T-helper 1 cell (primary cell): ENCODE results near the gene IPO4.
"Not testable (repeated sequence)": the region's sequence is repeated elsewhere in the genome, so short reads cannot be mapped to it uniquely, and the experiment has no call there.

Experiments used
- DNase-seq, 5 donors: peaks; one replicate each; pipeline ENCODE4 v3.0.0-alpha.2; 2012 to 2020

IPO4 gene

DNA sequence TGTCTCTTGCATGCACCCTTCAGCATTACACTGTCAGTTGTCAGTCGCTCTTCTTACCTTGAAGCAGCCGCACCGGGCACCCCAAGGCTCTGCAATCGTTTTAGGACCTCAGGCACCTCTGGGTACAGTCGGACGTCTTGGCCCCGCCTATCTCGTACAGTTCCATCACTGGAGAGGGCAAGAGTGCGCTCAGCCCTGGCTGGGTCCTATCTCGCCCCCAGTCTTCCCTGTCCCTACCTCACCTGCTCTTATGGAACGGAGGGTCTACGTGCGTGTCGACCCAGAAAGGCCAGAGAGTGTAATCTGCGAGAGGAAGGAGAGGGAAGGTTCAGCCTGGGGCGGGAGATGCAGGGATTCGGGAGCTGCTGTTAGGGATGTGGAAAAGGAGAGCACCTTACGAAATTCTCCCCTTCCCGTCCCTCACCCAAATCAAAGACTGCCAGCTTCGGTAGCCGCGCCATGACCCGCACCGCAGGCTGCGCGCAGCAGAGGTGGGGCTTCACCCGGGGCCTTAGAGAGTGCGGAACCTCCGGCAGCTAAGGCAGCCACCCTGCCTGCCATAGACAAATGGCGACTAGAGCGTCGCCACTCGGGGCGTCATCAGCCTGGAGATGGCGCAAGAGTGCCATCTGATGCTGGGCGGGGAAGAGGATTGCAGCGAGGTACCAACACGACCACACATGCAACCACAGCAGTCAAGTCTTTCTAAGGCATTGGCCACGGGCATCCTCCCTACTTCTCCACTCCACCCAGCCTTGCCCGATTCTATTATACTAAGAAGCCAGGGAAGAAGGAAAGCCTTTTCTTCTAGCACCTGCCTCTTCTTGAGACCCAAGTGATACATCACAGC, 27.1 kb upstream of the IPO4 start, which contains the start of gene MDP1:
TSS of gene MDP1 (minus strand) at position 572 of the 850 bp plus-strand sequence. CDS start at position 461, 111 bp downstream.
- DNase-seq = peak; percentile 69 to 95 (median 81)

DNA sequence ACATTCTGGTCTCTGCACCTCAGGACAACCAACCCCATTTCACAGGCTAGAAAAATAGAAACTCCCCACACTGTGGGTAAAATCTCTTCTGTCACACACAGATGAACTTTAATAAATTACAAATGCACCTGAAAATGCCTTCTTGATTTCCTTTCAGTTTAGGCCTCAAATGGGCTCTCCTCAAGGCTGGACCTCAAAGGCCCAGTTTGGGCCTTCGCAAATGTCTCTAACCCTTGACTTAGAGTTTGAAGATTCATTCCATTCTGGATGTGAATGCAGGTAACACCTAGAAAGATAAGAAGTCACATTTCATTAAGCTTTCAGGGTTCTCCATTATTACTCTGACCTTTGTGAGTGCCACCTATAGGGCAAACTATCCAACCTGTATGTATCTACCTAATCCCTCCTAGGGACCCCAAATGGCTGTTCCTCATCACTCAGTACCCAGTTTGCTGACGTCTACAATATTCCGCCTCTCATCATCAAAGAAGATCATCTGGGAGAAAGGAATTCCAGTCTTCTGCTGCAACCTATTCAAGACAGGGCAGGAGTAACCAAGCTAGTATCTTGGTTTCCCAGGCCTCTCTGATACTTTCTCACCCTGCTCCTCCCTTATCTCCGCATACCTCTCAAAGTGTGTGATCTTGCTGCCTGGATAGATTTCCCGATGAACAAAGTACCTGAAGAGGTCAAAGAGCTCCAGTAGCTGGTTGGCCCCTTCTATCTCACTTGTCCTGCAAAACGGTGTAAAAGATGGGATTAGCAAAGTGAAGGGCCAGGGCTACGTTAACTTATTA, 25.4 kb upstream of the IPO4 start:
- no peak for DNase-seq

DNA sequence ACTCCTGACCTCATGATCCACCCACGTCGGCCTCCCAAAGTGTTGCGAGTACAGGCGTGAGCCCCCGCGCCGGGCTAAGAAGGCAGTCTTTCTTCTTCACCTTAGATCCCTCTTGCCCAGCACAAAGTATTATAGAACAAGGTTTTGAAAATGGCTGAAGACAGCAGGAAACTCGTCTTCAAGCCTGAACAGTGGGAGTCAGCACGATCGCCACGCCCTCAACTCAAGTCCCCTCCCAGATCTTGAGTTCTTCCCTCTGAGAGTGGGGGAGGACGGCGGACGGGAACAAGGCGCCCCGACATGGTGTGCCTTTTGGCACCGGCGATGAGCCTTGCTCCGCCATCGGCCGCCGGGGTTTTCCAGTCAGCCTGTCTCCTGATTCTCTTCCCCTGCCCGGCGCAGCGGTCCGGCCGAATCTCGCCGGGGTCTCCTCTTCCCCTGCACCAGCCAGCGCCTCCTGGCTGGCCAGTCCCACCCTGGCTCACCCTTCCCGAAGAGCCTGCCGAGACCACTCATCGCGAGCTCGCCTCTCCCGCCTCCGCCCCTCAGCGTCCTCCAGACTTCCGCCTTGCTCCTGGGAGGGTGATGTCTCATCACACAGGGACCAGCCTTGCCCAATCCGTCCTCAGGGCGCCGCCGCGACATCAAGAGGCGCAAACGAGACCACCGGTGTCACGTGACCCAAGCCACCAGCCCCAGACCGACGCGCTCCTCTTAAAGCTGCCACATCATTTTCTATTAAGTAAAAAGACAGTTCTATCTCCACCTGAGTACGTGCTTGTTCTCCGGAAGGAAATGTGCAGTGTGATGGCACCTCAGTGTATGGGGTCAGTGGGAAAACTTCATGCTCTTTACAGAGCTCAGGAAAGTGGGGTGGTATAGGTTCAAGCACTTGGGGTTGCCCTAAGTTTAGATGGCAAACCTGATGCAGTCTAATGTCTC, 24.6 kb upstream of the IPO4 start, which contains the start of gene CHMP4A:
TSS of gene CHMP4A (minus strand) at position 565 of the 942 bp plus-strand sequence. CDS start at position 516, 49 bp downstream.
- peak; percentile 92 to 97 (median 94) for DNase-seq

DNA sequence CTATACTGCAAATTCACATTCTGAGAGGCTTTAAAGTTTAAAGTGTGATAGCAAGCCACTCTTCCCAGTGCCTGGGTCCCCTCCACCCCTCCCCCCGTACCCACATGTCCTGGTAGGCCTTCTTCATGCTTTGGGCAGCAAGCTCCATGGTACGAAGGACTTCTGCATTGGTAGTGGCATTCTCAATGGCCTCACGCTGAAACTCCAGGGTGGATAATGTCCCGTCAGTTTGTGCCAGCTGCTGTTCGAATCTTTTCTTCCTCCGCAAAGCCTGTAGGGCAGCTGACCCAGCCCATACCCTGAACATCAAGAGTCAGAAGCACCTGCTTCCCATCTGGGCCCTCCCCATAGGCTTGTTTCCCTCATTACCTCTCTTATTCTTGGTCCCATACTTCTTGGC, 22.7 kb upstream of the IPO4 start:
- DNase-seq = no peak

DNA sequence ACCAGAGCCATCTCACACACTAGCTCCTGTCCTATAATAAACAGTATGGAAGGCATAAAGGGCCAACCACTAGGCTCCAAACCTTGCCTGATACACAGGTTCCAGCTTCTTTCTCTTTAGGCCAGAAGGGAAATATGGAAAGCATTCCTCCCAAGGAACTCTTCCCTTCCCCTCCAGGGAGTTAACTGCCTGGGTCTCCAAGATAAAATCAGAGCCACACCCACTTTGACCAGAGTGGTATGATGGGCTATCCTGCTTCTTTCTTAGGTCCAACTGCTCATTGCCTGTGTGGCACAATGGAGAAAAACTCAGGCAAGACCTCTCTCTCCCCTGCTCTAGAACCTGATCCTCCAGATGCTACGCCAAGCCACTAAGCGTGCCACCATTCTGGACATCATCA, 19.0 kb upstream of the IPO4 start:
- DNase-seq = no peak

DNA sequence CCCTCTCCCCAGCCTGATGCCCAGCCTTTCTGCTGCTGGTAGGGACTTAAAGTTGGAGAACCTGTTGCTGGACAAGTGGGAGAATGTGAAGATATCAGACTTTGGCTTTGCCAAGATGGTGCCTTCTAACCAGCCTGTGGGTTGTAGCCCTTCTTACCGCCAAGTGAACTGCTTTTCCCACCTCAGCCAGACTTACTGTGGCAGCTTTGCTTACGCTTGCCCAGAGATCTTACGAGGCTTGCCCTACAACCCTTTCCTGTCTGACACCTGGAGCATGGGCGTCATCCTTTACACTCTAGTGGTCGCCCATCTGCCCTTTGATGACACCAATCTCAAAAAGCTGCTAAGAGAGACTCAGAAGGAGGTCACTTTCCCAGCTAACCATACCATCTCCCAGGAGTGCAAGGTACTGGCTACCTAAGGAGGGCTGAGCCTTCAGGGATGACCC, 18.5 kb upstream of the IPO4 start:
- DNase-seq = no peak

DNA sequence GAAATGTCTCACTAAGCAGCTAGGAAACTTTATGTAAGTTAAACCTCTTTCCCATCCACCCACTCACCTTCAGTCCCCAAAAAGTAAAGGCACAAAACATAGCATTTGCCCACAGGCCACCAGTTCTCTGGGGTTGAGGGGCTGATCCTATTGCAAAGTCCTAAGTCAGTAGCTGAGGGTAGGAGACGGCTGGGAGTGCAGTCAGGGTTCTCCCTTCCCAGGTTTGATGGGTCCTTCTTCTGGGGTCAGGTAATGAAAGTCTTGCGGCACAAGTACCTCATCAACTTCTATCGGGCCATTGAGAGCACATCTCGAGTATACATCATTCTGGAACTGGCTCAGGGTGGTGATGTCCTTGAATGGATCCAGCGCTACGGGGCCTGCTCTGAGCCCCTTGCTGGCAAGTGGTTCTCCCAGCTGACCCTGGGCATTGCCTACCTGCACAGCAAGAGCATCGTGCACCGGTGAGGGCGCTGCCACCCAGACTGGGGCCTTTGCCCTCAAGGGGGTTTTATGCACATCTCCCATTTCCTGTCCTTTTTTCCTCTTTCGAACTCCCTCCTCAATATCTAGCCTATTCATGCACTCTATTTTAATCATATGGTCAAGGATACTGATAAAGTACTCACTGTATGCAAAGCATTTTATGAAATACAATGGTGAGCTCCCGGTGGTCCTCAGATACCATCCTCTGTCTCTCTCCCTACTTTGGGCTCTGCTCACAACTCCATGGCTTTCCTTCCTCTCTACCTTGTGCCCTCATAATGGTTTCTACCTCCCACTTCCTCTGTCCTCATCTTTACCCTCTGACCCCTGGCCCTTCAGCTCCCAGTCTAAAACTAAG, 17.9 kb upstream of the IPO4 start:
- no peak for DNase-seq

GRCh38 chr14:24204163-24205146, 15.8 kb upstream of the IPO4 start:
- DNase-seq = no peak

DNA sequence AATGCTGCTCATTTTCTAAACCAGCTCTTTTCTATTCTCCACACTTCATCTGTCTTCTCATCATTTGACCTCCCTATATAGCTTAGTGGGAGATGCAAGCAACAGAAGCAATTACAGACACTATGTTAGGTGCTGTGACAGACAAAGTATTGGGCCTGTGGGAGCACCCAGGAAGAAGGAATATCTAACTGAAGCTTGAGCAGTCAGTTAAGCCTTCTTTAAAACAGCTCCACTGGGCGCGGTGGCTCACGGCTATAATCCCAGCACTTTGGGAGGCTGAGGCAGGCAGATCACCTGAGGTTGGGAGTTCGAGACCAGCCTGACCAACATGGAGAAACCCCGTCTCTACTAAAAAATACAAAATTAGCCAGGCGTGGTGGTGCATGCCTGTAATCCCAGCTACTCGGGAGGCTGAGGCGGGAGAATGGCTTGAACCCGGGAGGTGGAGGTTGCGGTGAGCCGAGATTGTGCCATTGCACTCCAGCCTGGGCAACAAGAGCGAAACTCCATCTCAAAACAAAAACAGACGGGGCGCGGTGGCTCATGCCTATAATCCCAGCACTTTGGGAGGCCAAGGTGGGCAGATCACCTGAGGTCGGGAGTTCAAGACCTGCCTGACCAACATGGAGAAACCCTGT, 14.8 kb upstream of the IPO4 start:
- DNase-seq = not testable (repeated sequence)

DNA sequence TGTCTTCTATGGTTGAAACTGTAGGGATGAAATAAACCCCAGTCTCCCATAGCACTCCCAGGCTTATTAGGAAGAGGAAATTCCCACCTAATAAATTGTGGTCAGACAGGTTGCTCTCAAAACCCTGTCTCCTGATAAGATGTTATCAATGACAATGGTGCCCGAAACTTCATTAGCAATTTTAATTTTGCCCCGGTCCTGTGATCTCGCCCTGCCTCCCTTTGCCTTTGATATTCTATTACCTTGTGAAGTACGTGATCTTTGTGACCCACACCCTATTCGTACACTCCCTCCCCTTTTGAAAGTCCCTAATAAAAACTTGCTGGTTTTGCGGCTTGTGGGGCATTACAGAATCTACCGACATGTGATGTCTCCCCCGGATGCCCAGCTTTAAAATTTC, 13.9 kb upstream of the IPO4 start:
- DNase-seq = not testable (repeated sequence)

DNA sequence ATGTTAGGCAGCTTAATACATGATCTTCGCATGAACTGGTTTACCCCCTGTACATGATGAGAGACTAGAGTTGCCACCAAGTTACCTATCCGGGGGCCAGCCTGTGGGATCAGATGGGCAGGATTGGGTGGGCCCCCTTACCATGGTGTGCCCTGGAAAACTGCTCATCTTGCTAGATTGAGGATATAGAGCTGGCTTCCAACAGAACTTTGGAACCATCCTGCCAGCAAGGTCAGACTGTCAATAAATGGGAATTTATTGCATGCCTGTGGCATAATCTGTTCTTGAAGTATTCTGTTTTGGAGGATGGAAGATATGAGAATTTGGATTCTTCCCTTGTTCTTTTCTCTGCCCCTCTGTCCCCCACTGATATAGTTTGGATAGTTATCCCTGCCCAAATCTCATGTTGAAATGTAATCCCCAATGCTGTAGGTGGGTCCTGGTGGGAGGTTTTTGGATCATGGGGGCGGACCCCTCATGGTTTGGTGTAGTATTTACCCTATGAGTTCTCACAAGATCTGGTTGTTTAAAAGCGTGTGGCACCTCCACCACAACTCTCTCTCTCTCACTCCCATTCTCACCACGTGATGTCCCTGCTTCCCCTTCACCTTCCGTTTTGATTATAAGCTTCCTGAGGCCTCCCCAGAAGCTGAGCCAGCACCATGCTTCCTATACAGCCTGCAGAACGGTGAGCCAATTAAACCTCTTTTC, 10.4 kb upstream of the IPO4 start:
- no peak for DNase-seq

DNA sequence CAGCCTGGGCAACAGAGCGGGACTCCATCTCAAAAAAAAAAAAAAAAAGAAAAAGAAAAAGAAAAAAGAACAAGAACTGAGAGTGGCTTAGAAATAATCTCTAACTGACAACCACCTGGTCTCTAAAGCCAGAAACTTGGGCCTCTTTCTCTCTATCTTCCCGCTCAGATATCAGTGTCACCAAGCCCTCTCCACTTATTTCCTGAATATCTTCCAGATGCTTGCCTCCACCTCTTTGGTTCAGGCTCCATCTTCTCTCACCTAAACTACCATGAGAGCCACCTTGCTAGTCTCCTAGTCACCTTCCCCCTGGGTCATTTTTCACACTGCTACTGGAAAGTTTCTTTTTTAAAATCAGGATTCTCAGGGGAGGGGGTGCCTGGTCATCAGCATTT, 8.4 kb upstream of the IPO4 start:
- no peak for DNase-seq

DNA sequence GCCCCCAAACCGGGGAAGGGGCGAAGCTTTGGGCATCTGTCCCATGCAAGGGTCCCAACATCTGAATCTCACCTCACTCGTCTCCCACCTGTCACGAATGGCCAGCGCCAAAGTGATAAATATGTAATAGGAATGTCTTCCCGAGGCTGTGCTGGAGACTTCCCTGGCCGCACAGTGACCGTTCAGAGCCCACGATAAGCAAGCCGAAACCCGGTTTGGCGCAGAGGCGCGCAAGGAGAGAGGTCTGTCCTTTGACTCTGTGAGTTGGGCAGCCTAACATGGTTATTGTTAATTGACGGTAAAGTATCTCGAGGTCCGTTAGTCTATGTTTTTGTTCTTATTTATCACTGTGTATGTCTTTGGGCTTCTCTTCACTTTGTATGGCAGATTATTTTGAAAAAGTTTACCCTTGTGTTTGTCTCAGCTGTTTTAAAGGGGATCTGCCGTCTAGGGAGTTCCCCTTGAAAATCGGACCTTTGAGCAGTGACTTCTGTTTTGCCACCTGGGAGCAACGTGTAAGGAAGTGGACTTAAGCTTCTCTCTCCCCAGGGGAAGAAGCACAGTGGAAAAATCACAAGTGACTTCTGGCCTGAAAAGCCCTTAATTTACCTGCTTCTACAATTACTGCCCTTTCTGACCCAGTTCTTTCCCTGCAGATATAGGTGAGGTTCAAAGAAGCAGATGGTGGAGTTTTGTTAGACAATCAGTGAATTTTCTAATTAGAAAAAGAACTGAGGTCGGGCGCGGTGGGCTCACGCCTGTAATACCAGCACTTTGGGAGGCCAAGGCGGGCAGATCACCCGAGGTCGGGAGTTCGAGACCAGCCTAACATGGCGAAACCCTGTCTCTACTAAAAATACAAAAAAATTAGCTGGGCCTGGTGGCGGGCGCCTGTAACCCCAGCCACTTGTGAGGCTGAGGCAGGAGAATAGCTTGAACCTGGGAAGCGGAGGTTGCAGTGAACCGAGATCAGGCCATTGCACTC, 7.7 kb upstream of the IPO4 start:
- no peak for DNase-seq

- peak; percentile 82 to 92 (median 88) for DNase-seq
Measured at GRCh38 chr14:24195186-24196070, 6.8 kb upstream of the IPO4 start, which contains the start of gene TM9SF1. TSS of gene TM9SF1 (minus strand) at chr14:24195441. CDS start at chr14:24195019, 422 bp downstream.

DNA sequence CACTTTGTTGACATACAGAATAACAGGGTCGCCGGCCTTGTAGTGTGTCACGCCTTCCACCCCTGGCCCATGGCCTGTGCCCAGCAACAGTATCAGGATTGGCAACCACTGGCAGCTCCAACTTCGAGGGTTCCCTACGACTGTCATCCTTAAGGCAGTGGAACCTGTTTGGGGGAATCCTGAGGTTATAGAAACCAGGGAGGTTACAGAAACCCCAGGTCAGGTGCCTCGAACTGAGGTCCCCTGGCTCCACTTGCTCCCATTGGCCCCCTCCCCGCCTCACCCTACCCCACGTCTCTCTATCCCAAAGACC, 6.2 kb upstream of the IPO4 start:
- no peak for DNase-seq

DNA sequence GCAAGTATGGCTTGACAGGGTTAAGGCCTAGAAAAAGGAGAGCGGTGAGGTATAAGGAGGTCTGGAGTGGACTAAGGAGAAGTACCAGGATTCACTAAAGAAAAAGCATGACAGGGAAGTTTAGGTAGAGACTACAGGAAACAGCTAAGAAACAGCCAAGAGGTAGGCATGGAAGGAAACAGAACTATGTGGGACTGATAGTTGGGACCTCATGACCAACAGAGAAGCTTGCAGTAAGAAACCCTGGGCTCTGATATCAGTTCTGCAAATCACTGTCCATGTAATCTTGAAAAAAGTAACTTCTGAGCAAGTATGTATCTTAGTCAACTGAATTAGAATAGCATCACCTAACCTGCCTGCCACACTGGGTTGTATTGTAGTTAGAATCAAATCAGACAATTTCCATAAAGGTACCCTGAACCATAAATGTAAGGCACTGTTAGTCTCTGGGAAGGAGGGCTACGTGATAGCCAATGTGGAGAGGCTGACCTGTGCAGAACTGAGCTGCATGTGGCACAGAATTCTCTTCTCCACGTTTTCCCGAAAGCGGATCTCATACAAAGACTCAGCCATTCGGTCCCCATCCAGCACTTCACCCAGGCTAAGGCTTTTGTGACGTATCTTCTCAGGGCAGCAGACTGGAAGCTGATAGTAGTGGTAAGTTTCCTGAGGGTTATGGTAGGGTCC, 5.7 kb upstream of the IPO4 start:
- no peak for DNase-seq
